Transverse colon (tissue), 4 donors: Measurements from ENCODE around the gene PRKACG. TPM values are rescaled to one million over a fixed set of nuclear protein-coding genes. Genes with fewer than 3 reads are reported as not detected.

Source experiments
- DNase-seq: peaks from one replicate; pipeline ENCODE4 v3.0.0-alpha.2; 2019
- H3K27ac ChIP-seq, 4 donors: fragments of 200-600 bp; sonication (generic); 2 replicates each; pipeline ENCODE4 v1.5.1; 2016 to 2018; ENCODE audit warnings: inconsistent platforms in 4 of 4
- H3K27me3 ChIP-seq: fragments of 200-600 bp; sonication (generic); 2 replicates; pipeline ENCODE4 v1.5.1; 2017; ENCODE audit warnings: inconsistent platforms
- H3K36me3 ChIP-seq, 4 donors: fragments of 200-600 bp; sonication (generic); 2 replicates each; pipeline ENCODE4 v1.5.1; 2017 to 2019; ENCODE audit warnings: inconsistent platforms in 4 of 4
- H3K4me1 ChIP-seq, 4 donors: fragments of 200-600 bp; sonication (generic); 2 replicates each; pipeline ENCODE4 v1.5.1; 2017 to 2020; ENCODE audit warnings: inconsistent platforms in 4 of 4
- H3K4me3 ChIP-seq, 4 donors: fragments of 200-600 bp; sonication (generic); 1 replicate in 1 of 4; 2 replicates in 3 of 4; pipeline versions ENCODE4 v1.5.1 to v1.6.1; 2017 to 2019; ENCODE audit warnings: inconsistent platforms in 4 of 4
- H3K9me3 ChIP-seq, 2 donors: fragments of 200-600 bp; sonication (generic); 2 replicates each; pipeline ENCODE4 v1.5.1; 2017 to 2019; ENCODE audit warnings: inconsistent platforms in 2 of 2
- EP300 ChIP-seq: sonication (generic); formaldehyde crosslinking; IDR thresholded peaks from one replicate; pipeline ENCODE4 v1.6.1; 2017; ENCODE audit warnings: antibody characterized with exemption, low read depth
- POLR2A ChIP-seq: fragments of 450-650 bp; IDR thresholded peaks from one replicate; pipeline ENCODE4 v1.6.1; 2016; ENCODE audit warnings: antibody characterized with exemption, mild to moderate bottlenecking, moderate library complexity
- POLR2AphosphoS5 ChIP-seq, 3 donors: sonication (generic); formaldehyde crosslinking; IDR thresholded peaks; one replicate each; pipeline ENCODE4 v1.6.1; 2016; ENCODE audit warnings: antibody characterized with exemption in 3 of 3
- WGBS, 2 donors: methylation state at CpG; one replicate each; pipeline ENCODE4 v1.1.5; 2018; ENCODE audit warnings: low coverage in 1 of 2; 5-methylcytosine and 5-hydroxymethylcytosine counted together
- in situ Hi-C, 4 donors: fragments of 200-750 bp; cut with MboI; loops; one replicate each; pipeline versions ENCODE4 v1.15.0 to v1.15.1; 2017; ENCODE audit warnings: low sequenced_read_pairs in 3 of 4, low pct_ligation_motif_present in 1 of 4, low pct_unique_long_range_greater_than_20kb in 1 of 4
- intact Hi-C: fragments of 100-400 bp; cut with DNase I; formaldehyde crosslinking; loops from one replicate; pipeline ENCODE4 v1.15.1; 2023; ENCODE audit warnings: low total_unique reads
- total RNA-seq, 4 donors: library from RNA; depleted of rRNA; stranded (reverse); fragments of >200 nt; gene quantifications; one replicate each; pipeline ENCODE4 v1.1.0, GENCODE V29; 2016
- TF ChIP-seq, protein P1 (sequence below), 5 experiments: fragments of 200-600 bp in 3 of 5; fragments of 450-650 bp in 2 of 5; sonication (generic) in 3 of 5; IDR thresholded peaks; 1 replicate in 2 of 5; 2 replicates in 3 of 5; pipeline ENCODE4 v1.5.1; 2016 to 2017; ENCODE audit warnings: antibody characterized with exemption in 5 of 5, inconsistent platforms in 3 of 5, mild to moderate bottlenecking in 2 of 5, moderate library complexity in 1 of 5

Gene PRKACG
- total RNA-seq, 4 donors from 2014 or later, result not detected

DNA sequence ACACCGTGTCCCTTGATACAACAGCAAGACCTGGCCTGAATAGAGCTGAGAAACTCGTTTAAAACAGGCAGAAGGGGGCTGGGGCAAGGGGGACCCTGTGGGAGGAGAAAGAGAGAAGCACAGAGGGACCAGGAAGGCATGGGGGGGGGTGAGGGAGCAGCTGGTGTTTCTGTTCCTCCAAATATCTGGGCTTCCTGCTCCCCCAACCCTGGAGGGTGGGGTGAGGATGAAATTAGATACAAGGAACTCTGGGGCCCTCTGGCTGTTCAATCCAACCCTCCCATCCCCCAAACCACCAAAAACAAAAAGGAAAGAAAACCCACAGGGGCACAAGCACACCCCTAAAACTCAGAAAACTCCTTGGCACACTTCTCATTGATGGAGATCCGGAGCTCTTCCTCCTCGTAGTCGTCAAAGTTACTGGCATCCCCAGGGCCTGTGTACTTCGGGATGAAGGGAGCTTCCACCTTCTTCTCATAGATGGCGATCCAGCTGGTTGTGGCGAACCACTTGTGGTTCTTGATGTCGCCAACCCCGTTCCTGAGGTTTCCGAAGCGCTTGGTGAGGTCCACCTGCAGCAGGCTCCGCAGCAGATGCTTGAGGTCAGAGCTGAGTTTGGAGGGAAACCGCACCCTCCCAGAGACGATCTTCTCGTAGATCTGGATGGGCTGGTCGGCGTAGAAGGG is 1.1 kb downstream of the PRKACG start:
- Histone ChIP-seq H3K36me3 (no peaks in the 10 kb centered on the region), H3K27me3 (no peaks in the 10 kb centered on the region), H3K4me3 (no peak overlapping the region), H3K9me3 (no peaks in the 10 kb centered on the region), H3K4me1 (peaks cover 0 to 6% (median 0%) of the 10 kb centered on the region in 4 donors), H3K27ac (no peak overlapping the region)
- TF ChIP-seq EP300 (no peak), POLR2AphosphoS5 (IDR thresholded peaks at IDR 0.05) (no peak), POLR2A (no peak)
- TF ChIP-seq, protein P1, sequence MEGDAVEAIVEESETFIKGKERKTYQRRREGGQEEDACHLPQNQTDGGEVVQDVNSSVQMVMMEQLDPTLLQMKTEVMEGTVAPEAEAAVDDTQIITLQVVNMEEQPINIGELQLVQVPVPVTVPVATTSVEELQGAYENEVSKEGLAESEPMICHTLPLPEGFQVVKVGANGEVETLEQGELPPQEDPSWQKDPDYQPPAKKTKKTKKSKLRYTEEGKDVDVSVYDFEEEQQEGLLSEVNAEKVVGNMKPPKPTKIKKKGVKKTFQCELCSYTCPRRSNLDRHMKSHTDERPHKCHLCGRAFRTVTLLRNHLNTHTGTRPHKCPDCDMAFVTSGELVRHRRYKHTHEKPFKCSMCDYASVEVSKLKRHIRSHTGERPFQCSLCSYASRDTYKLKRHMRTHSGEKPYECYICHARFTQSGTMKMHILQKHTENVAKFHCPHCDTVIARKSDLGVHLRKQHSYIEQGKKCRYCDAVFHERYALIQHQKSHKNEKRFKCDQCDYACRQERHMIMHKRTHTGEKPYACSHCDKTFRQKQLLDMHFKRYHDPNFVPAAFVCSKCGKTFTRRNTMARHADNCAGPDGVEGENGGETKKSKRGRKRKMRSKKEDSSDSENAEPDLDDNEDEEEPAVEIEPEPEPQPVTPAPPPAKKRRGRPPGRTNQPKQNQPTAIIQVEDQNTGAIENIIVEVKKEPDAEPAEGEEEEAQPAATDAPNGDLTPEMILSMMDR (IDR thresholded peaks at IDR 0.05), result no peak
- in situ Hi-C loops (loop anchor here in 1 of 4 donors (25.0 kb wide), 1 partner anchor 426 kb away; no protein-coding TSS in a partner anchor), intact Hi-C loops (no loop called here)
- DNase-seq, result no peak
- WGBS, 2 donors, result 40 to 77% methylated on average over 1 to 18 of the region's 18 CpGs

DNA sequence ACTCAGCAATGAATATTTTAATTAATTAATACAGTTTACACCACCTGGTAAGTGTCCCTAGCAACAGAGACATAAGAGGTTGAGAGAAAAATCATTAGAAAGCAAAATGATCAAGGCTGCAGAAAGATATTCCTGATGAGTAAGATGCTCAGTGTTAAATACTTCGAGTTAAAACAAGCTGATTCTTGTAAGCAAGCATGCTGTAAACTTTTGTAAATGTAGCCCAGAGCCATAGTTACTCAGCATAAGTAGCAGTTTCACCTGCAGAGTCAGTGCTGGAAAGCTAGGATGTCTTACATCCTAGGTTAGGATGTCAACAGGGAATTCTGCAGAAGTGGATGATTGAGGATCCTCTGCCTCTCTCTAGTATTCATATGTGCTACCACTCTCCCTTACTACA is 4.2 kb downstream of the PRKACG start:
- no peaks in the 10 kb centered on the region for H3K36me3 ChIP-seq
- H3K27ac ChIP-seq, result no peak overlapping the region
- DNase-seq, result no peak
- H3K4me1 ChIP-seq, result no peaks in the 10 kb centered on the region
- intact Hi-C loops, result no loop called here
- TF ChIP-seq POLR2A (no peak), POLR2AphosphoS5 (IDR thresholded peaks at IDR 0.05) (no peak), EP300 (no peak)
- TF ChIP-seq, protein P1 (IDR thresholded peaks at IDR 0.05), result no peak
- WGBS, 2 donors, result 40 to 69% methylated on average over 1 of the region's 1 CpG
- H3K4me3 ChIP-seq, result no peak overlapping the region
- no peaks in the 10 kb centered on the region for H3K9me3 ChIP-seq
- H3K27me3 ChIP-seq, result no peaks in the 10 kb centered on the region
- in situ Hi-C loops, result loop anchor here in 3 of 4 donors (10.0 to 25.0 kb wide), 3 partner anchors 65 to 422 kb away; no protein-coding TSS in a partner anchor

DNA sequence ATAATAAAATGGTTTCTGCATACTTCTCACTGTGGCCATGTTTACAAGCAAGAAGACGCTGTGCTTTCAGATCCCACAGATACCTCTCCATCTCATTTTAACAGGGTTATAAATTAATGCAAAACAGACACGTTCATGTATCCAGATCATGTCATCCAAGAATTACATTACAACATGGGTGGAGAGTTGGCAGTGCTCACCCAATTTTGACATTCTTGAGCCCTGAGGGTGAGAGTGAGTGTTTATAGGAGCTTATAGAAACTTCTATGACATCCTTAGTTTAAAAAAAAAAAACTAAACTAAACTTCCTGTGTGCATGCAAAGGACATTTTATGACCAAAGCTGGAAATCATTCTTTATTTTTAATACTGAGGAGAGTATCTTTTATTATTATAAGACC is 9.1 kb downstream of the PRKACG start:
- Histone ChIP-seq H3K4me3 (no peak overlapping the region), H3K27ac (no peak overlapping the region), H3K27me3 (no peaks in the 10 kb centered on the region), H3K9me3 (no peaks in the 10 kb centered on the region), H3K36me3 (no peaks in the 10 kb centered on the region), H3K4me1 (no peaks in the 10 kb centered on the region)
- in situ Hi-C loops (loop anchor here (5.0 to 25.0 kb wide), 4 partner anchors 60 to 423 kb away; no protein-coding TSS in a partner anchor), intact Hi-C loops (loop anchor here (5.0 kb wide), 1 partner anchor 298 kb away; the partner anchor contains the start of gene PIP5K1B)
- no peak for DNase-seq
- WGBS, 2 donors, result 24 to 46% methylated on average over 2 of the region's 2 CpGs
- no peak for TF ChIP-seq POLR2AphosphoS5 (IDR thresholded peaks at IDR 0.05)
- TF ChIP-seq, protein P1 (IDR thresholded peaks at IDR 0.05), result no peak
- no peak for TF ChIP-seq POLR2A
- TF ChIP-seq EP300, result no peak

DNA sequence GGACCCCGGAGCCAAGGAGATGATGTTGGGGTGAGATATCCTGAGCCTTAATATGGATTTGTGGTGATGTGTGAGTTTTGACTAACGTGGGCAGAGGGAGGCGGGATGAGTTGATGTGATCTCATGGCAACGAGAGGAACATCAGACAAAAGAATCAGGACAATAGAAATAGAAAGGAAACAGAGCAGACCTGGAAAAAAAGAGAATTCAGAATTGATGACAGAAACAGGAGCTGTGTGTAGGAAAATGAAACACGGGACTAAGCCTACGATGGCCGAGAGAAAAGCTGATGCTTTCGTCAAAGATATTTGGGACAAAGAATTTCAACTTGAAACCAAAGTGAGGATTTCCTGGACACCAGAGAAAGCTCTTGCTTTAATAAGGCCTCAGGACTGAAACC is 10.9 kb downstream of the PRKACG start:
- in situ Hi-C loops, result loop anchor here (5.0 to 25.0 kb wide), 4 partner anchors 58 to 421 kb away; no protein-coding TSS in a partner anchor
- WGBS, 2 donors, result 81 to 83% methylated on average over 7 to 8 of the region's 8 CpGs

More for the DNA sequence above, 10.9 kb downstream of the PRKACG start:
- no peaks in the 10 kb centered on the region for H3K9me3 ChIP-seq
- no peak for DNase-seq
- no peak for TF ChIP-seq POLR2A
- TF ChIP-seq POLR2AphosphoS5 (IDR thresholded peaks at IDR 0.05), result no peak
- TF ChIP-seq, protein P1 (IDR thresholded peaks at IDR 0.05), result no peak
- TF ChIP-seq EP300, result no peak
- no peak overlapping the region for H3K27ac ChIP-seq
- H3K36me3 ChIP-seq, result no peaks in the 10 kb centered on the region
- intact Hi-C loops, result loop anchor here (5.0 kb wide), 1 partner anchor 296 kb away; the partner anchor contains the start of gene PIP5K1B
- peaks cover 0 to 14% (median 3%) of the 10 kb centered on the region in 4 donors for H3K4me1 ChIP-seq
- no peak overlapping the region for H3K4me3 ChIP-seq
- no peaks in the 10 kb centered on the region for H3K27me3 ChIP-seq
